ENCODE results near the gene CEP295NL.
A peak's percentile ranks its signal among the peaks of the same experiment; 100 is the strongest.
"Not testable (repeated sequence)": the region's sequence is repeated elsewhere in the genome, so short reads cannot be mapped to it uniquely, and the experiment has no call there.

Gene CEP295NL

DNA sequence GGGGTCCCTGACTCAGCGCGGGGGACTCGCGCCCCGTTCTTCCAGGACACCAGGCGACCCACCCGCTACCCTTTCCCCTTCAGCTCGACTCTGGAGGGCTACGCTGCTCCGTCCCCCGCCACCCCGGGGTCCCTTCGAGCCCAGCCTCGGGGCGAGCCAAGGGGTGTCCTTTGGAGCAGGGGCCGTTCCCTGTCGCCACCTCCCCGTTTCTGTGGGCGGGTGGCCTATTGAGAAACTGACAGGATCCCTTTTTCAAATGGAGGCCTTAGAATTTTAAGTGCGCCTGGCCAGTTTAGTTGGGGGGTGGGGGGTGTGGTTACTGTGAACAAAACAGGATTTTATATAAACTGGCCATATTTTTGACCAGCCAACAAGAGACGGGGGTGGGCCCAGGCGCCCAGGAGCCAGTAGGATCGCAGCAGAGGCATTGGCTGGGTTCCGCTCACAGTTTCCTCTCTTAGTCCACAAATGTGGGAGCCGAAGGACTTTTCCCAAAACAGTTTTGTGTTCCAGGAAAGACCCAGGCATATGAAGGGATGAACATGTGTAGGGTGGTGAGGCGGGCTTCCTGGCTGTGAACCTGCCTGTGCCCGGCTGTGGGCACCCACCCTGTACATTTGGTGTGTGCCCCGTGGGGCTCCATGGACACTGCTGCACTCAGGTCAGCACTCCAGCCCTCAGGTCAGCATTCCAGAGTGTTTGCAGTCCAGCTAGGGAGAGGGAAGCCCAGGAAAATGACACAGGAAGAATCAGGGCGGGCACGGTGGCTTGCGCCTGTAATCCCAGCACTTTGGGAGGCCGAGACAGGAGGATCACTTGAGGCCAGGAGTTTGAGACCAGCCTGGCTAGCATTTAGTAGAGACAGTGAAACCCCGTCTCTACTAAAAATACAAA lies 22.9 kb upstream of the CEP295NL start:
- no peak for DNase-seq

DNA sequence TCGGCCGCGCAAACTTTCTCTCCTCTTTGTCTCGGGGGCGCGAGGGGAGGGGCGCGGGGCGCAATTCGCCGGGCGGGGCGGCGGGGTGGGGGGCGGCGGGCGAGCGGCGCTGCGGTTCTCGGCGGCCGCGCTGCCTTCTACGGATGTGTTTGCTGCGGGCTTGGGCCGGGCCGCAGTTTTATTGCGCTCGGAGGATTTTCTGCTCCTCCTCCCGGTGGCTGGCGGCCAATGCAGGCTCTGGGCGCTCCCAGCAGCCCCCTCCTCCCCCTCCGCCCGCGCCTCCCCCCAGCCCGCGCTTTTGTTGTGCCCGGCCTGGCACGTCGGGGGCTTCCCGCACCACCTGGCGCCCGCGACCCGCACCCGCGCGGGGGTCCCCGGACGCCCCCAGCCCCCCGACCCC lies 22.2 kb upstream of the CEP295NL start, which contains the start of gene TIMP2:
Gene TIMP2, minus strand, starts transcription at position 154 of the 400 bp plus-strand sequence. CDS start 299 bp downstream, outside the sequence.
- DNase-seq, result peak; percentile 76 to 79

DNA sequence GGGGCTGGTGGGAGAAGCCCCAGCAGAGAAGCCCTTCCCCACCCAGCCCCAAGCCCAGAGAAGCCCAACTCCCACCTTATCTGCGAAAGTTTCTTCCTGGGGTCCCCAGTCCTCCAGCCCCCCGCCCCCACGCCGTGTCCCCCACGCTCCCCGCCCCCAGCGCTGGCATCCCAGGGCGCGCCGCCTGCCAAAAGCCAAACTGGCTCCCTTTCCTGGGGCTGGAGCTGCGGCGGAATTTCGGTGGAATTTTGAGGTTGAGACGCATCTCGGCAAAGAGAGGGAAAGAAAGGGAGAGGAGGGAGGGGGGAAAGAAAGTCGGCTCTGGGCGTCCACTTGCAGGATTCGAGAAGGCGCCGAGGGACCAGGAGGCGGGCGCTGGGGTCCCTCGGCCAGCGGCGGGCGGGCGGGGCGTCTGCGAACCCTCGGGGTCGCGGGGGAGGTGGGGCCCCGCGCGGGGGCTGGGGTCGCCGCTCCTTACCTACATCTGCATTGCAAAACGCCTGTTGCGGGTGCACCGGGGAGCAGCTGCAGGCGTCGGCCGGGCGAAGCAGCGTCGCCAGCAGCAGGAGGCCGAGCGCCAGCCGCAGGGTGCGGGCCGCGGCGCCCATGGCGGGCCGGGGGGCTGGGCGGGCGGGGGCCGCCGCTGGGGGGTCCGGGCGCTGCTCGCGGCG lies 21.6 kb upstream of the CEP295NL start:
- DNase-seq, result no peak

DNA sequence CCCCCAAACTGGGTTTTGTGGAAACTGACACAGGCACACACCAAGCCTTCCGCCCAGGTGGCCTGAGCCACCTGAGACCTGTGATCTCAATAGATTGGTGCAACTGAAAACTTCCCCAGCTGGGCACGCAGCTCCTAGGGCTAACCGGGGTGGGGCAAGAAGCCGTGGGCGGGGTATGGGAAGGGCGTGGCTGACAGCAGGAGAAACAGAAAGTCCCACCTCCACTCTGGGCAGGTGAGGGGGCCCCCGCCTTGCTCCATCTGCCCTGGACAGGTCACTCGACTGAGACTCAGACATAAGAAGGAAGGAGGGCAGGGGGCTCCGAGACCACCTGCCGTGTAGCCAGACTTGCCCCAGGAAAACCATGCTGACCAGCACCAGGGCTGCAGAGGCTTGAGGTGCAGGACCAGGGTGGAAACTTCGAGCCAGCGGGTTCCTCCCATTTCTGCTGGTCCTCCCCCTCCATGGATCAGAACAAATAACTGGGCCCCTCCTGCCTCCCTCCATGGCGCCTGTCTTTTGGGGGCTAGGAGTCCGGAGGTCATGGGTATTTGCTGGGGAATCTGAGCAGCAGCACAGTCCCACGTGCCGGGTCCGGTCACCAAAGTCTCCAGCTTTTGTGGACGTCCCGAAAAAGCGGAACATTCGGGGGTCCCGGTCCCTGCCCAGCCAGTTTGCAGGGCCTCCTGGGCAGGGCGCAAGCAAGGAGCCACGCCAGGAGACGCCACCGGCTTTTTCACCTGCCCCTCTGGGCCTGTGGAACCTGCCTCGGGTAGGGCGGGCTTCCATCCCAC lies 20.9 kb upstream of the CEP295NL start:
- DNase-seq, result peak; percentile 72 to 76

DNA sequence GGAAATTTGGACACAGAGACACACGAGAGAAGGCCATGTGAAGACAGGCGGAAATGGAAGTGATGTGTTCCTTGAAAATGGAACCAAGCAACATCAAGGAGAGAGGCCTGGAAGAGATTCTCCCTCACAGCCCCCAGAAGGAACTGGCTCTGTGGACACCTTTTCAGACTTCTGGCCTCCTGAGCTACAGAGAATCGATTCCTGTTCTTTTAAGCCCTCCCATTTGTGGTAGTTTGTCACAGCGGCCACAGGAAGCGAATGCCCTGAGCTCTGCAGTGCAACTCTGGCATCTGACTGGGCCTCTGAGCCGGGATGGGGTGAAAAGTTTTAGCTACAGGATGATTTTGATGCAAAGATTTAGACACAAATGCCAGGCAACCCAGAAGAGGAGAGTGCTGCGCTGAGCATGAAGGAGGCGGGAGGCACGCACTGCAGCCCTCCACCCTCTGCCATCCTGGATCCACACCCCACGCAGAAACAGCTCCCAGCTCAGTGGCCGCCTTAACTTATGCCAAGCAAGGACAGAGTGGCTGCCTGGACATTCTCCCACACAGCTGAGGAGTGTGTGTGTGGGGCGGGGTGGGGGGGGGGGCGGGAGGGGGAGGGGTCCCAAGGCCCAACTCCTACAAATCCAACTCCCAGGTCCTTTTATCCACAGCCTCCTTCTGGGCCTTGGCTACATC lies 20.0 kb upstream of the CEP295NL start:
- DNase-seq, result no peak

DNA sequence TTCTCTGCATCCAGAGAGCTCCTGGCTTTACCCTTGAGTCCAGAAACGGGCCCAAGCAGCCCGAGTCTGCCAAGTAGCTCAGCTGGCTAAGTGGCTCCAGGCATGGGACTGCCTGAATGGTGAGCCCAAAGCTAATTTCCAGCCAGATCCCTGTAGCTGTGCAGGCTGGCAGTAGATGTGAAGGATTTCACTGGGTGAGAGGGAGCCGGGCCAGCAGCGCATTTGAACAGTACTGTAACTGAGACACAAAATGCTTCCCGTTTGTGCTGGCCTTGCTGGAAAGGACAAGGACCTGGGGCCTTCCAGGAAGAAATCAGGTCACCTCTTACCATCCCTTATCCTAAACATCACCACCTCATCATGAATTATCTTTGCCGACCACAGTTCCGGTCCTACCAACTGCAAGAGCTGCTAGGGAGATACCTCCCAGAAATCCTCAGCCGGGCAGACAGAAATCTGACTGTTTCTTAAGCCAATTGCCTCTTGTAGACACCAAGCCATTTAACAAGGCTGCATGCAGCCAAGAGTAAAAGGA lies 18.5 kb upstream of the CEP295NL start:
- DNase-seq, result no peak

DNA sequence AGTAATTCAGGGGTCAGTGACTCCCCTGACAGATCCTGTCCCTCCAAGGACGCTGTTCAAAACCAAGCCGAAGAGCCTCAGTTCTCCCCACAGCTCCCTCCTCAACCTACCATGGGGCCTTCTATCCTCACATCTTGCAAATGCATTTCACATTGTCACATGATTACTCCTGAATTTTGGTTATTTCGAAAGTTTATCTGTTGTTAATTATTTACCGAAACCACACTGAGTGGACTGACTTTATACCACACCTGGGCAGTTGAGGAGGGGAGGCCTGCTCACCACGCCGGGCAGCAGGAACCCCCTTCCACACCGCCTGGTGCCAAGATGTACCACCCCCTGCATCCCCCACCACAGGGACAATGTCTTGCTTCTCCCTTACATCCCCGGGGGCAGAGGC lies 17.5 kb upstream of the CEP295NL start:
- no peak for DNase-seq

DNA sequence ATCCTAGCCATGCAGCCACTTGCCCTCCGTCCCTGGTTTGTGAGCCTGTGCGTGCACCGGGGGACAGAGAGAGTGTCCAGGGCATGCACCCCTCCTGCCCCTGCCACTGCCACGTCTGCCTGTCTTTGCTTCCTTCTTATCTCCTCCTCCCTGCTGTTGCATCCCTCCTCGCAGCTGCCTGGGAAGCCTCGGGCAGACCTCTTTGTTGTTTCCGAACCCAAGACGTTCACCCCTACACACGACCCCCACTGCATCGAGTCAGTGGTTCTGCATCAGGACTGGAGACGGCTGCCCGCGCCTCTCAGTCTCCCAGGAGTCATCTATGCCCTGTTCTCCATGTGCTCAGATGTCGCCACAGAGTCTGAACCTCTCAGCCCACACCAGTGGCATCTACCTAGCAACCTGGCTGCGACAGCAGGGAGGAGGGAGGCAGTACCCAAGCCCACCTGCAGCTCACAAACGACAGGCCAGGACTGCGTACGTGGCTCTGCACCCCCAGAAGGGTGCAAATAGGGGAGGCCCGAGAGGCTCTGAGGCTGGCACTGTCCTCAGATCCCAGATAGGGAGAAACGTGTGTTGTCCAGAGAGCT lies 17.0 kb upstream of the CEP295NL start:
- DNase-seq, result no peak

DNA sequence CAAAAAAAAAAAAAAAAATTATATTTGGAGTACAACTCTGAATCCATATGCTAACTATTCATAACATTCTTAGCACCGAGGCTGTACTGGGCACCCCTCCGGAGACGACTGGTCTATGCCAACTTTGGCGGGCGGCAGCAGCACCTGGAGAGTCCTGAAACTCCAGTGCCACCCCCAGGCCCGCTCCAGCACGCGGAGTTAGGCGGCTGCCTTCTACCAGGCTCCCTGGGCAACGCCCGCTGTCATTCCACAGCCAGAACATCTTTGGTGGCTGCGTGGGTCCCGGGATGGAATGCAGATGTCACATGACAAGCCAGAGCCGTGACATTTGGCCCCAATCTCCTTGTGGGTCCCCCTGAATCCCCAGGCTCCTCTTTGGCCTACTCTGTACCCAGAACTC lies 16.0 kb upstream of the CEP295NL start:
- DNase-seq, result no peak

DNA sequence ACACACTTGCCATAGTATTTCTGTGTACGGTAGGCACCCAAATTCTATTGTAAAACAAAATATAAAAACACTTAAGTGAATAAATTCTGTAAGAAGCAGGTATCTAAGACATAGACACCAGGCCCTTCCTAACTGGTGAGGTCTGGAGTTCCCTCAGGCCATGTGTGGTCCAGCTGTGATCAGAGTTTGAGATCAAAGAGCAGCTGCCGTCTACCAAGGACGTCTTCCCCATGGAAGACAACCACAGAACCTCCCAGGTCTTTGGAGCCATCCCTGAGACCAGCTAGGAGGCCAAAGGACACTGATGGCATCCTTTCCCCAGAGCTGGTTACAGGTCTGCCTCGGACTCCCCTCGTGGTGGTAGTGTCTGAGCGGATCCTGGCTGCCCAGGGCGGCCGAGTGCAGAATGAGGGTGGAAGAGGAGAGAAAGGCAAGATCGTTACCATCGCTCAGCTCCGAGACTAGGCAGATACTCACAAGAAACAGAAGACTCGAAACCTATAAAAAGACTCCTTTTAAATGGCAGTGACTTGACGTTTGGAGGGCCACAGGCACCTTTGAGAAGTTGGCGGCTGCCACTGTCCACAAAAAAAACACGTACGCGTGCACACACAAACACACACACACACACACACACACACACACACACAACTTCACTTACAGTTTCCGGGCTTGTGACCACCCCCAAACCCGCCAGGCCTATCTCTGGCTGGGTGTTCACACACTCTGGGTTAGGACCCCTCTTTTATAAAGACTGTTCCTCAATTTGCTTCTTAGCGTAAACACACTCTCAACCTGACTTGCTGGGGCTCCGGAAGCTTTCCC lies 14.7 kb upstream of the CEP295NL start:
- no peak for DNase-seq

DNA sequence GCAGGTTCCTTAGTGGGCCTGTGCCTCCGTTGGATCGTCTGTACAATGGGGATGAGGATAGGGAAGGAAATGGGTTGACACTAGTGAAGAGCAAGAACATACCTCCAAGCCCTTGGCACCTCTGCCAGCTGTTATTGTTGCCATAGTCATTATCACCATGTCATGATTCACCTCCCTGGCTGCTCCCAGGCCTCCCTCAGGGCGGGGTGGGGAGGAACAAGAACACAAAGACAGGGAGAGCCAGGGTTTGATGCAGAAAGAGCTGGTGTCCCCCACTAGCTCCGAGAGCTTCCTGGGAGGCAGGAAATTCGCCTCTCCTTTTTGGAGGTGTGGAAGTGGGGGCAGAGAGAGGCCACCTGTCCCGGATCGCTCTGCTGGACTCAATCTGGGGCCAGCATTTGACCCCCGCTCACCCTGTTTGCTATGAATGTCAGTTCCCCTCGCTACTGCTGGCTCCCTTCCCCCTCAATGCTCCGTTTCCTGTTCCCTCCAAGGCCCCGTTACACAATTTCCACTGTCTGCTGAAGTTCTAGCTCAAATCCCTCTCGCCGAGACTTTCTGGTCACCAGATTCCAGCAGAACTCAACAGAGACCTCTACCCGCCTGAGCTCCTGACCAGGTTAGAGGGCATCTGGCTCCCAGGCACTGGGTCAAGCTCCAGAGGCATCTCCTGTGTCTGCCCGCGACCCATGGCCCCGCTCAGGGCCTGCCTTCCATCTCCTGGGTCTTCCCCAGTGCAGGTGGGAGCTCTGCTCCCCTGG lies 13.1 kb upstream of the CEP295NL start:
- peak in 1 of 2 donors; percentile 34 for DNase-seq

DNA sequence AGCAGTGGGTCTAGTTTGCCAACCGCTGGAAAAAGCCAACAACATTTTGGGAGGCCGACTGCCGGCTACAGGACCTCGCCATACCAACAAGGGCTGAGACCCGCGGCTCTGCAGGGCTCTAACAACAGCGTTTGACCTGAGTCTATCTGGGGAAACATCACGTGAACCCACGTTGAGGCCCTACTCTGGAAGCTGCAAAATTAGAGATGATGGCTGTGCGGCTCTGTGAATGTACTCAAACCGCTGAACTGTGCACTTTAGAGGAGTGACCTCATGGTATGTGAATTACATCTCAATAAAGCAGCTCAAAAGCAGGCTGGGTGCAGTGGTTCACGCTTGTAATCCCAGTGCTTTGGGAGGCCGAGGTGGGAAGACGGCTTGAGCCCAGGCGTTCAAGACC lies 10.1 kb upstream of the CEP295NL start:
- DNase-seq, result no peak

DNA sequence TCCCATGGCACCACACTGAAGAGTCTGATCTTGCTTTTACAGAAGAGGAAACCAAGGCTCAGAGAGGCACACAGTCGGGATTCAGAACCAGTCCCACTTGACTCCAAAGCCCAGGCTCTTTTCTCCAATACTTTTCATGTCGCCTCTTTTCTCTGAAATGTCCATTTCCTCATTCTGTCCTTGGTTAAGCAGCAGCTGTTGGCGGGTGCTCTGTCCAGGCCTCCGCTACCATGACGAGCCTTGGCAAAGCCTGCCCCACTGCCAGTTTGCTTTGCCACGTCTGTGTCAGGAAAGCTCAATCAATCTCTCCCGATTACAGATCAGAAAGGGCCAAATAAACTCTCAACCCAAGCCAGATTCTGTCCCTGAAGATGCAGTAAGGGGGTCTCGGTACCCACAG lies 9.1 kb upstream of the CEP295NL start:
- no peak for DNase-seq

DNA sequence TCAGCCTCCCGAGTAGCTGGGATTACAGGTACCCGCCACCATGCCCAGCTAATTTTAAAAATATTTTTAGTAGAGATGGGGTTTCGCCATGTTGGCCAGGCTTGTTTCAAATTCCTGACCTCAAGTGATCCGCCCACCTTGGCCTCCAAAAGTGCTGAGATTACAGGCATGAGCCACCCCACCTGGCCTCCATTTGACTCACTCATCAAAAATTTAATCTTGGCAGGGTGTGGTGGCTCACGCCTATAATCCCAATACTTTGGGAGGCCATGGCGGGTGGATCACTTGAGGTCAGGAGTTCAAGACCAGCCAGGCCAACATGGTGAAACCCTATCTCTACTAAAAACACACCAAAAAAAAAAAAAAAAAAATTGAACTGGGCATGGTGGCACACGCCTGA lies 8.5 kb upstream of the CEP295NL start:
- DNase-seq, result not testable (repeated sequence)

DNA sequence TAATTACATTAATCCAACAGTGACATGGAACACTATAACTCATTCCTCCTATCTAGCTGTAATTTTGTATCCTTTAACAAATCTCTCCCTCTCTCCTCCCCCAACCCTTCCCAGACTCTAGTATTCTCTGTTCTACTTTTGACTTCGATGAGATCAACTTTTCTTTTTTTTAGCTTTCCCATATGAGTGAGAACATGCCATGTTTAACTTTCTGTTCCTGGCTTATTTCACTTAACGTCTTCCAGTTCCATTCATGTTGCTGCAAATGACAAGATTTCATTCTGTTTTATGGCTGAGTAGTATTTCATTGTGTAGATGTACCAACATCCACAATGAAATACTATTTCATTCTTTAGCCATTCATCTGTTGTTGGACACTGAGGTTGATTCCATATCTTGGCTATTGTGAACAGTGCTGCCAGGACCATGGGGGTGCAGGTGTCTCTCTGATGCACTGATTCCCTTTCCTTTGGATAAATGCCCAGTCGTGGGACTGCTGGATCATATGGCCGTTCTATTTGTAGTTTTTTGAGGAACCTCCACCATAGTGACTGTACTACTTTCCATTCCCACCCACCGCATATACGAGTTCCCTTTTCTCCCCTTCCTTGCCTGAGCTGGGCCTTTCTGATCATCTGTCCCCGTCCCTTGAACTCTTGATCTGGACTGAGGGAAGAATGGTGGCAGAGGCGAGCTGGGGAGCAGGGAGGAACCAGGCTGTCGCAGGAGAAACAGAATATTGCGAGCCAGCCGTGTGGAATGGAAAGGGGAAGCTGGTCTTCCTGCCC lies 7.7 kb upstream of the CEP295NL start:
- peak in 1 of 2 donors; percentile 41 for DNase-seq

DNA sequence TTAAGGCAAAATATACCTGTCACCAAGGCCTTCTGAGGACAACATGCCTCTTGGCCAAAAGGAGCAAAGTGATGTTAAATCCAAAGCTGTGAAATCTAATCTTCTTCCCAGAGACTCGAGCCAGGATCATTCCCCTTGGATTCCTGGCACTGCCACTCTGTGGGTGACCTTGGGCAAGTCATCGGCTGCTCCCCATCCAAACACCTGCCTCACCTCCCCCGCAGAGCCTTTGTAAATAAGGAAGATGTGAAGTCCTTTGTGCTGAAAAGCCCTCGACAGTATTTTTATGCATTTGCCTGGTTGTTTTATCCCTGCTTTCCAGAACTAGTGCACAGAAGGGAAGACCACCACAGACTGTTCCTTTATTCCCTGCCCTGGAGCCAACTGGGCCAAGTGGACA lies 5.4 kb upstream of the CEP295NL start:
- no peak for DNase-seq

DNA sequence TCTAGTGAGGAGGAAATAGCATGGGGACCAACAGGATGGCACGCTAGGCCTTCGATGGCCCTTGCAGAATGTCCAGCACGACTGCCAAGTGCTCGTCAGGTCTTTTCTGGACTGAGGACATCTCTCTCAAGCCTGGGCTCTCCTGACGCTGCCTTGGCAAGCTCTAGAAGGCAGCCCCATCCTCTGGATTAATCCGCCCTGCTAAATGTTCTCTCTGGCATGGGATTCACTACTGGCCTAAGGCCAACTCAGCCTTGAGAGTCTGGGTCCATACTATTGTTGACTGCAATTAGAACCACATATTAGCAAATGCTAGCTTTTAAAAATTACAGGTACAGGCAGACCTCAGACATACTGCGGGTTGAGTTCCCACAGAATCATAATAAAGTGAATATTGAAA lies 2.5 kb upstream of the CEP295NL start:
- DNase-seq, result no peak

DNA sequence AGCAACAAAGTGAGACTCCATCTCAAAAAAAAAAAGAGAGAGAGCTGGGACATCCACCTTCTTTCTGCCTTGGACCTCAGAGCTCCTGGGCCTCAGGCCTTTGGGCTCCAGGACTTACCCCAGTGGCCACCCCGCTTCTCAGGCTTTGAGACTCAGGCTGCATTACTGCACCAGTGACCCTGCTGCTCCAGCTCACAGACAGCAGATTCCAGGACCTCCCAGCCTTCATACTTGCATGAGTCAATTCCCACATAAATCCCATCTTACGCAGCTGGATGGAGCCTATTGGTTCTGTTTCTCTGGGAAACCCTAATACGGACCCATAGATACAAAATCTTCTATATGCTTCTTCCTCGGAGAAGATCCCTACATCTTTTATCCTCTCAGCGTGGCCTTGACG lies 2.1 kb upstream of the CEP295NL start:
- DNase-seq, result no peak

DNA sequence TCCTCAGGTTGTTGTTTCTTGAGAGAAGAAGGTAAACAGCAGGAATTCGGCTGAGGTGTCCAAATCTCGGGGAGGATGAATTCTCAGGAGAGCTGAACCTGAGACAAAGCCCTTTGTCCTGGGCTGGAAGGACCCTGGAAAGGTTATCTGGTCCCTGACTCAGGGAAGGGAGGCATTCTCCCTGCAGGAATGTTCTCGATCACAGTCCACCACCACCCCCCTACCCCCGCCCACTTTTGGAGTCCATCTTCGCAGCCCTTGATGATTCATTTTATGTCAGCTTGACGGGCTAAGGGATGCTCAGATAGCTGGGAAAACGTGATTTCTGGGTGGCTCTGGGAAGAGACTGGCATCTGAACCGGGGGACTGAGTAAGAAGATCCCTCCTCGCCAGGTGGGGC lies 1.4 kb upstream of the CEP295NL start:
- DNase-seq, result no peak

DNA sequence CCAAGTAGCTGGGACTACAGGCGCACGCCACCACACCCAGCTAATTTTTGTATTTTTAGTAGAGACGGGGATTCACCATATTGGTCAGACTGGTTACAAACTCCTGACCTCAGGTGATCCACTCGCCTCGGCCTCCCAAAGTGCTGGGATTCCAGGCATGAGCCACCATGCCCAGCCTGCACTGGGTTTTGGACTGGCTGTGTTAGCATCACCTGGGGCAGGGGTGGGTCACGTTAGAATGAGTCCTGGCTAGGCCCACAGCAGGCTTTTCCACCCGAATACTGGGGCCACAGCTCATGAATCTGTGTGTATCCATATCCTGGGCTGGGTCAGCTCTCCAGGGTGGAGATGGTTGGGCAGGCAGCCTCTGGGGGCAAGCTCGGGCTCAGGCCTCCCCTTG lies 770 bp downstream of the CEP295NL start:
- not testable (repeated sequence) for DNase-seq

Measured in CD4-positive, alpha-beta T cell treated with Interferon alpha-2 for 1 hour (primary cell).